ENCODE data around the gene LRMDA. TPM values are rescaled to one million over a fixed set of nuclear protein-coding genes. Genes with fewer than 3 reads are reported as not detected.

Gene LRMDA
- total and polyA plus RNA-seq, 2 of the 13 experiments (the other 11 are each of a cell fraction or from before 2014, with no cell fraction given), result 13.4 to 22.0 TPM

GRCh38 chr10:75403939-75404814, 27.2 kb upstream of the LRMDA start (continued):
- TF ChIP-seq ZBTB4 (CRISPR knock-in tag; IDR thresholded peaks at IDR 0.05; ENCODE audit: borderline replicate concordance) (no peak), TCF7L2 (IDR thresholded peaks at IDR 0.05; ENCODE audit: low read depth, low read length) (no peak), HOXD1 (CRISPR knock-in tag; IDR thresholded peaks at IDR 0.05) (no peak), NCOR1 (IDR thresholded peaks at IDR 0.05; ENCODE audit: borderline replicate concordance, low read length) (no peak), ATM (IDR thresholded peaks at IDR 0.05; ENCODE audit: borderline replicate concordance) (no peak), SPEN (CRISPR knock-in tag; IDR thresholded peaks at IDR 0.05; ENCODE audit: low read depth) (peak; percentile 57), PCBP1 (IDR thresholded peaks at IDR 0.05; ENCODE audit: borderline replicate concordance, low read depth, low read length) (0 out of 2 replicates have a peak, but pooled peaks have one; percentile 13), FOXK1 (CRISPR knock-in tag; IDR thresholded peaks at IDR 0.05; ENCODE audit: borderline replicate concordance, low read depth) (no peak), ZNF350 (CRISPR knock-in tag; IDR thresholded peaks at IDR 0.05; ENCODE audit: borderline replicate concordance, low read depth) (peak; percentile 51; the same call in 1 of the 2 replicates), SETDB1 (CRISPR knock-in tag; IDR thresholded peaks at IDR 0.05; ENCODE audit: borderline replicate concordance) (no peak), HNRNPK (IDR thresholded peaks at IDR 0.05; ENCODE audit: low read depth, low read length, poor library complexity, severe bottlenecking) (no peak), RFXAP (CRISPR knock-in tag; IDR thresholded peaks at IDR 0.05; ENCODE audit: borderline replicate concordance) (peak; percentile 77), POLR2AphosphoS5 (IDR thresholded peaks at IDR 0.05; ENCODE audit: low read depth, low read length) (peak; percentile 52), ZBTB20 (CRISPR knock-in tag; IDR thresholded peaks at IDR 0.05; ENCODE audit: borderline replicate concordance, low read depth) (no peak), ZNF788 (CRISPR knock-in tag; IDR thresholded peaks at IDR 0.05; ENCODE audit: borderline replicate concordance) (peak; percentile 42; the same call in 1 of the 2 replicates), FOXM1 (CRISPR knock-in tag; IDR thresholded peaks at IDR 0.05) (no peak), ZNF737 (CRISPR knock-in tag; IDR thresholded peaks at IDR 0.05; ENCODE audit: borderline replicate concordance) (no peak), TEF (CRISPR knock-in tag; IDR thresholded peaks at IDR 0.05) (no peak), AKAP8 (CRISPR knock-in tag; IDR thresholded peaks at IDR 0.05) (peak; percentile 63), CBFB (CRISPR knock-in tag; IDR thresholded peaks at IDR 0.05) (peak; percentile 25; the same call in 1 of the 2 replicates), ZNF460 (CRISPR knock-in tag; IDR thresholded peaks at IDR 0.05; ENCODE audit: borderline replicate concordance) (no peak), ZNF496 (CRISPR knock-in tag; IDR thresholded peaks at IDR 0.05; ENCODE audit: insufficient replicate concordance) (no peak)
- TF ChIP-seq, protein P1, sequence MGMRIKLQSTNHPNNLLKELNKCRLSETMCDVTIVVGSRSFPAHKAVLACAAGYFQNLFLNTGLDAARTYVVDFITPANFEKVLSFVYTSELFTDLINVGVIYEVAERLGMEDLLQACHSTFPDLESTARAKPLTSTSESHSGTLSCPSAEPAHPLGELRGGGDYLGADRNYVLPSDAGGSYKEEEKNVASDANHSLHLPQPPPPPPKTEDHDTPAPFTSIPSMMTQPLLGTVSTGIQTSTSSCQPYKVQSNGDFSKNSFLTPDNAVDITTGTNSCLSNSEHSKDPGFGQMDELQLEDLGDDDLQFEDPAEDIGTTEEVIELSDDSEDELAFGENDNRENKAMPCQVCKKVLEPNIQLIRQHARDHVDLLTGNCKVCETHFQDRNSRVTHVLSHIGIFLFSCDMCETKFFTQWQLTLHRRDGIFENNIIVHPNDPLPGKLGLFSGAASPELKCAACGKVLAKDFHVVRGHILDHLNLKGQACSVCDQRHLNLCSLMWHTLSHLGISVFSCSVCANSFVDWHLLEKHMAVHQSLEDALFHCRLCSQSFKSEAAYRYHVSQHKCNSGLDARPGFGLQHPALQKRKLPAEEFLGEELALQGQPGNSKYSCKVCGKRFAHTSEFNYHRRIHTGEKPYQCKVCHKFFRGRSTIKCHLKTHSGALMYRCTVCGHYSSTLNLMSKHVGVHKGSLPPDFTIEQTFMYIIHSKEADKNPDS (CRISPR knock-in tag; IDR thresholded peaks at IDR 0.05), result peak; percentile 75; the same call in 1 of the 2 replicates

All from HepG2 (cell line).